CD14-positive monocyte (primary cell): ENCODE measurements around the gene GJA4. TPM values are rescaled to one million over a fixed set of nuclear protein-coding genes. Genes with fewer than 3 reads are reported as not detected.

ENCODE experiments used
- DNase-seq, 3 donors: peaks; one replicate each; pipeline ENCODE4 v3.0.0-alpha.2; 2011 to 2022
- H2AFZ ChIP-seq: 2 replicates; pipeline ENCODE4 v1.6.0; 2012; ENCODE audit warnings: mild to moderate bottlenecking, low read depth, low read length, inconsistent platforms; ENCODE audit not compliant: insufficient read depth, poor library complexity, severe bottlenecking
- H3K27ac ChIP-seq, 2 donors: 1 replicate in 1 of 2; 2 replicates in 1 of 2; pipeline ENCODE4 v1.5.1; 2012 to 2013; ENCODE audit warnings: low read length in 2 of 2, control low read depth in 1 of 2, inconsistent platforms in 1 of 2, low read depth in 1 of 2, mild to moderate bottlenecking in 1 of 2
- H3K27me3 ChIP-seq, 2 donors: one replicate each; pipeline versions ENCODE4 v1.6.0 to v1.6.1; 2011 to 2013; ENCODE audit warnings: low read length in 2 of 2; ENCODE audit not compliant: control insufficient read depth in 2 of 2, insufficient read depth in 2 of 2
- H3K36me3 ChIP-seq, 2 donors: replicated peaks in 1 of 2; 1 replicate in 1 of 2; 2 replicates in 1 of 2; pipeline versions ENCODE4 v1.5.1 to v1.6.1; 2012 to 2013; ENCODE audit warnings: low read length in 2 of 2, control low read depth in 1 of 2, inconsistent platforms in 1 of 2, mild to moderate bottlenecking in 1 of 2; ENCODE audit not compliant: insufficient read depth in 2 of 2, control insufficient read depth in 1 of 2
- H3K4me1 ChIP-seq, 2 donors: 1 replicate in 1 of 2; 2 replicates in 1 of 2; pipeline versions ENCODE4 v1.5.1 to v1.6.1; 2012 to 2013; ENCODE audit warnings: low read length in 2 of 2, control low read depth in 1 of 2, inconsistent platforms in 1 of 2, mild to moderate bottlenecking in 1 of 2, moderate library complexity in 1 of 2; ENCODE audit not compliant: insufficient read depth in 2 of 2, control insufficient read depth in 1 of 2
- H3K4me2 ChIP-seq: replicated peaks from 2 replicates; pipeline ENCODE3; 2012; ENCODE audit warnings: low read length, moderate library complexity, mild to moderate bottlenecking; ENCODE audit not compliant: poor library complexity, severe bottlenecking; ENCODE audit errors: extremely low read depth
- H3K4me3 ChIP-seq, 3 experiments: fragments of 200-600 bp in 1 of 3; sonication (generic) in 1 of 3; replicated peaks in 1 of 3; 1 replicate in 2 of 3; 2 replicates in 1 of 3; pipeline ENCODE4 v1.5.1; 2011 to 2013; ENCODE audit warnings: low read length in 3 of 3, mild to moderate bottlenecking in 3 of 3, control low read depth in 2 of 3, low read depth in 2 of 3, inconsistent platforms in 1 of 3, moderate library complexity in 1 of 3
- H3K79me2 ChIP-seq: 2 replicates; pipeline ENCODE4 v1.6.0; 2012; ENCODE audit warnings: mild to moderate bottlenecking, control low read depth, inconsistent platforms, low read length, moderate library complexity; ENCODE audit not compliant: insufficient read depth
- H3K9ac ChIP-seq: 2 replicates; pipeline ENCODE4 v1.6.0; 2017; ENCODE audit warnings: low read length, mild to moderate bottlenecking; ENCODE audit not compliant: insufficient read depth, poor library complexity, severe bottlenecking
- H3K9me3 ChIP-seq, 2 donors: replicated peaks in 1 of 2; 1 replicate in 1 of 2; 2 replicates in 1 of 2; pipeline versions ENCODE4 v1.5.1 to v1.6.1; 2012 to 2013; ENCODE audit warnings: low read length in 2 of 2, control low read depth in 1 of 2; ENCODE audit not compliant: control insufficient read depth in 1 of 2, insufficient read depth in 1 of 2
- H4K20me1 ChIP-seq: 2 replicates; pipeline ENCODE4 v1.6.0; 2012; ENCODE audit warnings: mild to moderate bottlenecking, low read length, control low read depth, moderate library complexity; ENCODE audit not compliant: insufficient read depth
- H3K27ac Mint-ChIP-seq, 7 donors: one replicate each; pipeline ENCODE4 v1.8.0; 2020; ENCODE audit warnings: mild to moderate bottlenecking in 7 of 7, mixed read lengths in 7 of 7, moderate library complexity in 6 of 7, inconsistent platforms in 2 of 7
- H3K27me3 Mint-ChIP-seq, 3 donors: one replicate each; pipeline ENCODE4 v1.8.0; 2021 to 2022; ENCODE audit warnings: low read depth in 3 of 3, mild to moderate bottlenecking in 3 of 3, mixed read lengths in 3 of 3, moderate library complexity in 3 of 3, inconsistent platforms in 1 of 3
- H3K36me3 Mint-ChIP-seq, 2 donors: one replicate each; pipeline ENCODE4 v1.8.0; 2020; ENCODE audit warnings: mixed read lengths in 2 of 2, inconsistent platforms in 1 of 2, mild to moderate bottlenecking in 1 of 2
- H3K4me1 Mint-ChIP-seq: one replicate; pipeline ENCODE4 v1.8.0; 2020; ENCODE audit warnings: mild to moderate bottlenecking, mixed read lengths
- H3K4me3 Mint-ChIP-seq, 2 donors: one replicate each; pipeline ENCODE4 v1.8.0; 2020; ENCODE audit warnings: mild to moderate bottlenecking in 2 of 2, mixed read lengths in 2 of 2, moderate library complexity in 1 of 2
- H3K9me3 Mint-ChIP-seq, 7 donors: one replicate each; pipeline ENCODE4 v1.8.0; 2020 to 2022; ENCODE audit warnings: mixed read lengths in 7 of 7, mild to moderate bottlenecking in 6 of 7, moderate library complexity in 6 of 7, inconsistent platforms in 2 of 7
- CTCF ChIP-seq: fragments of 200-600 bp; IDR thresholded peaks from one replicate; pipeline ENCODE4 v1.8.0; 2022; ENCODE audit warnings: antibody characterized with exemption, mild to moderate bottlenecking
- WGBS: methylation state at CpG from one replicate; pipeline ENCODE4 v1.1.5; 2013; ENCODE audit warnings: missing lambda C conversion rate; ENCODE audit not compliant: insufficient coverage; 5-methylcytosine and 5-hydroxymethylcytosine counted together
- intact Hi-C, 2 donors: fragments of 100-400 bp; cut with micrococcal nuclease; formaldehyde crosslinking; loops; one replicate each; pipeline versions ENCODE4 v1.15.0 to v1.15.1; 2023
- polyA plus RNA-seq, 3 donors: library from polyadenylated mRNA; depleted of rRNA in 1 of 3; unstranded in 2 of 3; stranded (reverse) in 1 of 3; fragments of 300-500 nt in 2 of 3; fragments of >200 nt in 1 of 3; fragmentation: Illumina TruSeq in 2 of 3; gene quantifications; 1 replicate in 2 of 3; 2 replicates in 1 of 3; pipeline ENCODE4 v1.2.3, GENCODE V29; 2012 to 2021

Gene GJA4
- polyA plus RNA-seq, 3 donors, result not detected

- H3K4me3 Mint-ChIP-seq, result no peak overlapping the region
- H3K36me3 Mint-ChIP-seq, result no peaks in the 10 kb centered on the region
- no peaks in the 10 kb centered on the region for H3K36me3 ChIP-seq
- no peaks in the 10 kb centered on the region for H4K20me1 ChIP-seq
- peaks cover 3 to 14% of the 10 kb centered on the region in 2 donors for H3K27me3 ChIP-seq
- no peak for TF ChIP-seq CTCF
- peaks cover 0 to 1% (median 0%) of the 10 kb centered on the region in 7 donors for H3K9me3 Mint-ChIP-seq
- no peaks in the 10 kb centered on the region for H3K4me1 ChIP-seq
- no peaks in the 10 kb centered on the region for H3K79me2 ChIP-seq
- H3K4me3 ChIP-seq, result no peak overlapping the region
- no peak overlapping the region for H3K27ac ChIP-seq
- no peaks in the 10 kb centered on the region for H3K9me3 ChIP-seq
- H3K27me3 Mint-ChIP-seq, result peaks cover 12 to 16% (median 15%) of the 10 kb centered on the region in 3 donors
- H3K27ac Mint-ChIP-seq, result no peak overlapping the region
- no peak for DNase-seq
- H3K4me1 Mint-ChIP-seq, result no peaks in the 10 kb centered on the region
- intact Hi-C loops, result no loop called here
- no peak overlapping the region for H3K4me2 ChIP-seq
- H2AFZ ChIP-seq, result no peak overlapping the region
- no peak overlapping the region for H3K9ac ChIP-seq
- 97% methylated on average over 5 of the region's 8 CpGs for WGBS
Measured at GRCh38 chr1:34774957-34775356, 17.8 kb upstream of the GJA4 start.

GRCh38 chr1:34776911-34777310 is 15.9 kb upstream of the GJA4 start:
- WGBS, result 47% methylated on average over 2 of the region's 3 CpGs
- peaks cover 16 to 32% of the 10 kb centered on the region in 2 donors for H3K27me3 ChIP-seq
- Mint-ChIP-seq H3K27me3 (peaks cover 26 to 35% (median 31%) of the 10 kb centered on the region in 3 donors), H3K36me3 (no peaks in the 10 kb centered on the region), H3K4me1 (no peaks in the 10 kb centered on the region), H3K4me3 (no peak overlapping the region), H3K9me3 (peaks cover 0 to 2% (median 0%) of the 10 kb centered on the region in 7 donors), H3K27ac (no peak overlapping the region)
- H2AFZ ChIP-seq, result no peak overlapping the region
- intact Hi-C loops, result no loop called here
- H3K9ac ChIP-seq, result no peak overlapping the region
- H3K4me3 ChIP-seq, result no peak overlapping the region
- no peaks in the 10 kb centered on the region for H3K79me2 ChIP-seq
- H4K20me1 ChIP-seq, result no peaks in the 10 kb centered on the region
- no peaks in the 10 kb centered on the region for H3K4me1 ChIP-seq
- no peak for DNase-seq
- no peaks in the 10 kb centered on the region for H3K36me3 ChIP-seq
- no peak for TF ChIP-seq CTCF
- H3K4me2 ChIP-seq, result no peak overlapping the region
- no peak overlapping the region for H3K27ac ChIP-seq
- peaks cover 0 to 4% of the 10 kb centered on the region in 2 donors for H3K9me3 ChIP-seq
